ENCODE results near the gene RPUSD1. TPM values are rescaled to one million over a fixed set of nuclear protein-coding genes. Genes with fewer than 3 reads are reported as not detected.

RPUSD1 gene
- total RNA-seq, 2 donors from 2014 or later: 24.1 to 34.4 TPM

DNA sequence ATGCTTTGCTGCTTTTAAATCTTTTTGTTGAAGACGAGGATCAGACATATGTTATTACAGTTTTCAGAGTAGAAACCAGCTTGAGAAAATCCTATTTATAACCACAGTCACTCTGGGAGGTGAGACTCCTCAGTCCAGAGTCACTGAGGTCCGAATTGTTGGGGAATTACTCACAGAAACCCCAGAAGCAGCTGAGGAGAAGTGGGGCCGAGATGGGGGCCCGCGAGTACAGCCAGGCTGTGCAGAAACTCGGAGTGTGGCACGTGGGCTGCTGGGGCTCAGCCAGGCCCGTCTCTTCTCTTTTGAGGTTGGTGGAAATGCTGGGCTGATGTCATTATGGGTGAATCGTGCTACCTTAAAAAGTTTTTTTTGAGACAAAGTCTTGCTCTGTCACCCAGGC, 26.8 kb upstream of the RPUSD1 start:
- no peak overlapping the region for H3K27ac Mint-ChIP-seq
- Histone ChIP-seq H3K4me1 (ENCODE audit: control insufficient read depth, insufficient read depth, low read length) (no peaks in the 10 kb centered on the region), H3K36me3 (ENCODE audit: control insufficient read depth, insufficient read depth, low read length) (no peaks in the 10 kb centered on the region), H3K9ac (ENCODE audit: extremely low read depth, low read length, poor library complexity, severe bottlenecking) (no peak overlapping the region), H3K4me3 (ENCODE audit: low read length) (no peak overlapping the region), H3K27me3 (ENCODE audit: control insufficient read depth, insufficient read depth, low read length, poor library complexity, severe bottlenecking) (peaks cover 9% of the 10 kb centered on the region), H3K9me3 (ENCODE audit: control insufficient read depth, low read length) (no peaks in the 10 kb centered on the region), H3K27ac (ENCODE audit: low read depth, low read length) (no peak overlapping the region)
- no peak for DNase-seq
- TF ChIP-seq CTCF (conservative IDR thresholded peaks at IDR 0.05): no peak
- H3K4me3 Mint-ChIP-seq: no peak overlapping the region
- no peaks in the 10 kb centered on the region for H3K4me1 Mint-ChIP-seq
- H3K36me3 Mint-ChIP-seq (ENCODE audit: low read depth): no peaks in the 10 kb centered on the region
- H3K9me3 Mint-ChIP-seq: peaks cover 5% of the 10 kb centered on the region
- H3K27me3 Mint-ChIP-seq (ENCODE audit: insufficient read depth): peaks cover 23% of the 10 kb centered on the region
- WGBS, 2 experiments (ENCODE audit: insufficient coverage in 1 of 2, insufficient read length in 1 of 2): 76 to 90% methylated on average over 3 to 9 of the region's 9 CpGs

DNA sequence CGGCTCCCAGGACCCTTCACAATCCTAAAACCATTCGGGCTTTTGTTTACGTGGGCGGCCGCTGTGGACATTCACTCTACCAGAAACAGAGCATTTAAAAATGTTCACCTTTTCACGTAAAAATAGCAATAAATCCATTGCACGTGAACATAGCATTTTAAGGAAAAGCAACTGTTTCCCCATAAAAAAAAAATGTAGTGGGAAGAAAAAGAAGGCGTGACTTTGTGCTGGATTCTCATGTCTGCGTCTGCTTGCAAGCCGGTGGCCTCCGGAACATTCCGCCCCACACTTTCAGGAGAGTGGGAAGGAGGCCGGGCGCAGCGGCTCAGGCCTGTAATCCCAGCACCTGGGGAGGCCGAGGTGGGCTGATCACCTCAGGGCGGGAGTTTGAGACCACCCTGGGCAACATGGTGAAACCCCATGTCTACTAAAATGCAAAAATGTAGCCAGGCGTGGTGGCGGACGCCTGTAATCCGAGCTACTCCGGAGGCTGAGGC, 25.8 kb upstream of the RPUSD1 start:
- Histone ChIP-seq H3K27ac (ENCODE audit: low read depth, low read length) (no peak overlapping the region), H3K9me3 (ENCODE audit: control insufficient read depth, low read length) (no peaks in the 10 kb centered on the region), H3K4me1 (ENCODE audit: control insufficient read depth, insufficient read depth, low read length) (no peaks in the 10 kb centered on the region), H3K27me3 (ENCODE audit: control insufficient read depth, insufficient read depth, low read length, poor library complexity, severe bottlenecking) (peaks cover 9% of the 10 kb centered on the region), H3K4me3 (ENCODE audit: low read length) (peak overlapping the region; percentile 23), H3K9ac (ENCODE audit: extremely low read depth, low read length, poor library complexity, severe bottlenecking) (no peak overlapping the region), H3K36me3 (ENCODE audit: control insufficient read depth, insufficient read depth, low read length) (no peaks in the 10 kb centered on the region)
- H3K9me3 Mint-ChIP-seq: peaks cover 5% of the 10 kb centered on the region
- H3K36me3 Mint-ChIP-seq (ENCODE audit: low read depth): no peaks in the 10 kb centered on the region
- H3K27me3 Mint-ChIP-seq (ENCODE audit: insufficient read depth): peaks cover 32% of the 10 kb centered on the region
- WGBS, 2 experiments (ENCODE audit: insufficient coverage in 1 of 2, insufficient read length in 1 of 2): 71 to 74% methylated on average over 22 of the region's 22 CpGs
- no peaks in the 10 kb centered on the region for H3K4me1 Mint-ChIP-seq
- H3K27ac Mint-ChIP-seq: no peak overlapping the region
- no peak for TF ChIP-seq CTCF (conservative IDR thresholded peaks at IDR 0.05)
- no peak for DNase-seq
- H3K4me3 Mint-ChIP-seq: no peak overlapping the region

DNA sequence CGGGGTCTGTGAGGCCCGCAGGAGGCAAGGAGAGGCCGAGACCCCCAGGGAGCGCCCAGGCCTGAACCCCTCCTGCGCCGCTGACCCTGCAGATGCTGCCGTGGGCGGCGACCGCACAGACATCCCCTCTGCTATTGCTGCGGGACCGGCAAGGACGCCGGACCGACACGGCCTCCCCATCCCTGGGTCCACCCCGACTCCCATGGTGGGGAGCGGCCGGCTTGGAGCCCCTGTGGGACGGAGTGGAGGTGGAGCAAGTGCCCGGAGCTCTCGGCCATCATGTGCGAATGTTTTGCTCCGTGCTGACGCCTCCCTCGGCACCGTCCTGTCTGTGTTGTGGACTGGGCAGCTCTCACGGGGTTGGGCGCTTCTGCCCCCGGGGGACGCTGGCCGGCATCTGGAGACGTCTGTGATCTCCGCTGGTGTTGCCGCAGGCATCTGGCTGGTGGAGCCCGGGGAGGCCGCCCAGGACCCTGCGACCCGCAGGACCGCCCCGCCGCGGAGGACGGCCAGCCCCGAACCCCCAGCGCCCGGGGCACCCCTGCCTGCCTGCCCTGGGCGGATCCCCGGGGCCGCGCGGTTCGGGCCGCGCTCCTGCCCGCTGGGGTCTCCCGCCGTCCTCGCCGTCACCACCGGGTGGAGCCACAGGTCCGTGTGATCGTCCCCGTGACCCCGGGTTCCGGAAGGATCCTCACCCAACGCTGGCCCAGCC, 25.2 kb upstream of the RPUSD1 start:
- no peaks in the 10 kb centered on the region for H3K4me1 Mint-ChIP-seq

More for the DNA sequence above, 25.2 kb upstream of the RPUSD1 start:
- Mint-ChIP-seq H3K27me3 (ENCODE audit: insufficient read depth) (peaks cover 38% of the 10 kb centered on the region), H3K36me3 (ENCODE audit: low read depth) (no peaks in the 10 kb centered on the region), H3K4me3 (no peak overlapping the region), H3K27ac (no peak overlapping the region), H3K9me3 (peaks cover 5% of the 10 kb centered on the region)
- Histone ChIP-seq H3K36me3 (ENCODE audit: control insufficient read depth, insufficient read depth, low read length) (no peaks in the 10 kb centered on the region), H3K27me3 (ENCODE audit: control insufficient read depth, insufficient read depth, low read length, poor library complexity, severe bottlenecking) (peaks cover 9% of the 10 kb centered on the region), H3K4me3 (ENCODE audit: low read length) (peak overlapping the region; percentile 23), H3K27ac (ENCODE audit: low read depth, low read length) (no peak overlapping the region), H3K9me3 (ENCODE audit: control insufficient read depth, low read length) (no peaks in the 10 kb centered on the region), H3K9ac (ENCODE audit: extremely low read depth, low read length, poor library complexity, severe bottlenecking) (no peak overlapping the region), H3K4me1 (ENCODE audit: control insufficient read depth, insufficient read depth, low read length) (no peaks in the 10 kb centered on the region)
- DNase-seq: peak; percentile 88
- TF ChIP-seq CTCF (conservative IDR thresholded peaks at IDR 0.05): peak; percentile 88
- WGBS, 2 experiments (ENCODE audit: insufficient coverage in 1 of 2, insufficient read length in 1 of 2): 27 to 29% methylated on average over 22 to 67 of the region's 67 CpGs

All from endodermal cell (in vitro differentiated cells).